Measurements from ENCODE around the gene ZNF648.

The ZNF648 gene

DNA sequence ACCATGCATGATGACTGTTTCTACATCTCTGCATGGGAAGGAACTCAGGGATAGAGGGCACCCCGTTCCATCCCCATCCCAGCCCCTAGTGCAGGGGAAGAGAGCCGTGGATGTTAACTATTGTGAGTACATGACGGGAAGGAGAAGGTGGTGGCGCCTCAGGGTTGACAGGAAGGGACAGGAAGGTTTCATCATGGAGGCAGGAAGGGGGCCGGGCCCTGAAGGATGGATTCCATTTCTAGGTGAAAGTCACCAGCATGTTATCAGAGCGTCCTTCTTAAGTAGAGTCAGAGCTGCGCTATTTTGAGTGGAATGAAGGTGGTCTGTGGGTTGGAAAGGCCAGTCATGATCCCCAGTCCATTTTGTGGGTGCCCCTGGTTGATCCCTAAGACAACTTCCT lies 25.1 kb upstream of the ZNF648 start:
- no peak overlapping the region for H3K4me3 Mint-ChIP-seq
- ATAC-seq (ENCODE audit: low read depth) (no peak), DNase-seq (ENCODE audit: low spot score in 2 of 2) (no peak)

DNA sequence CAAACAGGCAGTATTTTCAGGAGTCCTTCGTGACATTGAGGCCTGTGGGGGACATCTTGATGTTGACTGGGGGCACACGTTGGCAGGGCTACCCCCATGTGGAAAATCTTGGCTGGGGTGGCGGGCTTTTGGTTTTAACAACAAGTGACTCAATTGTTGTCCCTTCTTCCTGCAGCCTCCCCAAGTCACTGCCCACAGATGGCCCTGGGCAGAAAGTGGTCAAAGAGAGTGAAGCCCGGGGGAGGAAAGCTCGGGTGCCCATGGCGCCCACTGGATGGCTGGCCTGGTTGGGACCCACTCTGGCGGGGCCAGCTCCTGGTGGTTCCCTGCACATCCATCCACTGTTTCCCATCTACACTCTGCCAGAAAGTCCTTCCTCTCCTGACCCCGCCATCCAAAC lies 24.6 kb upstream of the ZNF648 start:
- Mint-ChIP-seq H3K36me3 (no peaks in the 10 kb centered on the region), H3K4me1 (no peaks in the 10 kb centered on the region), H3K4me3 (no peak overlapping the region), H3K27me3 (no peaks in the 10 kb centered on the region), H3K9me3 (no peaks in the 10 kb centered on the region), H3K27ac (no peak overlapping the region)
- no peak for ATAC-seq (ENCODE audit: low read depth)
- DNase-seq (ENCODE audit: low spot score in 2 of 2), result no peak

More for the DNA sequence above, 25.1 kb upstream of the ZNF648 start:
- Mint-ChIP-seq H3K4me1 (no peaks in the 10 kb centered on the region), H3K27me3 (peaks cover 2% of the 10 kb centered on the region), H3K36me3 (no peaks in the 10 kb centered on the region), H3K27ac (no peak overlapping the region), H3K9me3 (no peaks in the 10 kb centered on the region)

DNA sequence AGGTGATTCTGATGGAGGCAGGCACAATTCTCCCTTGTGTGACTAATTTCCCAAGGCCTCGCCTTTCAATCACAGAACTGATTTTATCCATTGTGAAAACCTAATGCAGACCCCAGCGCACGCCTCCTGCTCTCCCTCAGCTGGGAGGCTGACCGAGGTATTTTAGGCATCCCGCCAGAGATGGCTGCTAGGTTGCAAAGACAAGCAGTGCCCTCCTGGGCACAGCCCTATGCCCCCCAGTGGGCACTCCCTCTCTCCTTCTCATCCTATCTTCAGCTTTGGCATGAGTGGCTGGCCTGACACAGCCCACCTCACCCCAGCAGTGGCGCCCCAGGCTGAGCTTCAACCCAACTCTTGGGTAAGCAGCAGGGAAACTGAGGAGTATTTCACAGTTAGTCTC lies 24.2 kb upstream of the ZNF648 start:
- H3K4me1 Mint-ChIP-seq, result no peaks in the 10 kb centered on the region
- no peak overlapping the region for H3K27ac Mint-ChIP-seq

DNA sequence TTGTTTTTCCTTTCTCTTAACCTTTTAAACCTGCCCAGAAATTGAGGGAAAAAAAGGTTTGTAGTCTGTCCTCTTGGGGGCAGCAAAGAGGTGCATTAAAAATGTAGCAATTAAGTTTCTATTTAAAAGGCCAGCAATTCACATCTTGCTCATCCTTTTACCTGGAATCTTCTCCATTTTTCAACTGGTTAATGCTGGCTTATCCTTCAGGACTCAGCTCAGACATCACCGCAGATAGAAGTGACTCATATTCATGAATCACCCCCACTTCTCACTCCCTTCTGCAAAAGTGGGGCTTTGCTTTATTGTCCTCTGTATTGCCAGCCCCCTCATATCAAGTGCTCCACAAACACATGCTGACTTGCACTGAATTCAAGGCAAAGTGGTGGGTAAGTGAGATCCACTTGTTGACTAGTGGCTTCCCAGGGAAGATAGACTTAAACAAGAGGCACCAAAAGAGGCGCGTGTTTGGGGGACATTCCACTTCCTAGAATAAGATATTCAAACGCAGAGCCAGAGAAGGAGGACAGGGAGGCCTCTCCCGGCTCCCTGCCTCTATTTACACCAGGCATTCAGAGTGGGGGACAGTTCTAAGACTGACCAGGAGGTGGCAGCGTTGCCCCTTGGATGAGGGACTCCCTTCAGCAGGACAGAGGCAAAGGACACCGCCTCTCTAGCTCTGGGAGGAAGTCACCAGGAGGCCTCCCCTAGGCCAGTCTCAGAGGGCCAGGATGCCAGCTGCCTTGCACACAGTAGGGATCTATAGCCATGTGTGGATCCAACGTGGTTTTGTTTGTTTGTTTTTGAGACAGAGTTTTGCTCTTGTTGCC lies 23.2 kb upstream of the ZNF648 start:
- Mint-ChIP-seq H3K27ac (no peak overlapping the region), H3K27me3 (no peaks in the 10 kb centered on the region), H3K9me3 (no peaks in the 10 kb centered on the region), H3K4me3 (no peak overlapping the region), H3K4me1 (no peaks in the 10 kb centered on the region), H3K36me3 (no peaks in the 10 kb centered on the region)
- ATAC-seq (ENCODE audit: low read depth) (peak; percentile 60), DNase-seq (ENCODE audit: low spot score in 2 of 2) (peak; percentile 26 to 37)

More for the DNA sequence above, 24.2 kb upstream of the ZNF648 start:
- H3K9me3 Mint-ChIP-seq, result no peaks in the 10 kb centered on the region
- no peak overlapping the region for H3K4me3 Mint-ChIP-seq
- DNase-seq (ENCODE audit: low spot score in 2 of 2) (no peak), ATAC-seq (ENCODE audit: low read depth) (no peak)
- H3K27me3 Mint-ChIP-seq, result no peaks in the 10 kb centered on the region
- H3K36me3 Mint-ChIP-seq, result no peaks in the 10 kb centered on the region

DNA sequence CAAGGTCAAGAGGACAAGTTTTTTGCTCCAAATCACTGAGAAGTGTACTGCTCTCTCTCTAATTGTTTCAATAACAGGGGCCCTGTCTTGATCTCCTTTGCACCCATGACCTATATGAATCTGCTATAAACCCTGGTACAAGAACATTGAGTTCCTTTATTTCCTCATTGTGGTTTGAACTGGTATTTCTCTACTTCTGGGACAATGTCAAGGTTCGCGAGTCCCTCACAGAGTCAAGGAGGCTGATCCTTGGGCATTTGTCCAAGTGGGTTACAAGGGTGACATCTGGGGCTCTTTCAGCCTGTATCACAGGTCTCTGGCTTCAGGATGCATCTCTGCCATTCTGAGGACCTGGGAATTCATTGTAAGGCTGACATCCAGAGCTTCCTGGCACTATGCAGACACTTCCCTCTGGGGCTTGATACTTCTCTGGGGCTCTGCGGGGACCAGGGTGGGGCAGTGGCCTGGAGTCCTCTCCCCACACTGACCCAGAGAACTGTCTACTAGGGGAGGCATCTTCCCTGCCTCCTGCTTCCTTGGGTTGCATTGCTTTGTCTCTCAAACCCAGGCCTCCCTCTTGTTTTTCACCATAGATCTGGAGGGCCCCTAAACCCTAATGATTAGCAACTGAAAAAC lies 22.5 kb upstream of the ZNF648 start:
- Mint-ChIP-seq H3K27ac (no peak overlapping the region), H3K27me3 (no peaks in the 10 kb centered on the region), H3K9me3 (no peaks in the 10 kb centered on the region), H3K4me3 (no peak overlapping the region), H3K36me3 (no peaks in the 10 kb centered on the region), H3K4me1 (no peaks in the 10 kb centered on the region)
- DNase-seq (ENCODE audit: low spot score in 2 of 2) (no peak), ATAC-seq (ENCODE audit: low read depth) (no peak)

DNA sequence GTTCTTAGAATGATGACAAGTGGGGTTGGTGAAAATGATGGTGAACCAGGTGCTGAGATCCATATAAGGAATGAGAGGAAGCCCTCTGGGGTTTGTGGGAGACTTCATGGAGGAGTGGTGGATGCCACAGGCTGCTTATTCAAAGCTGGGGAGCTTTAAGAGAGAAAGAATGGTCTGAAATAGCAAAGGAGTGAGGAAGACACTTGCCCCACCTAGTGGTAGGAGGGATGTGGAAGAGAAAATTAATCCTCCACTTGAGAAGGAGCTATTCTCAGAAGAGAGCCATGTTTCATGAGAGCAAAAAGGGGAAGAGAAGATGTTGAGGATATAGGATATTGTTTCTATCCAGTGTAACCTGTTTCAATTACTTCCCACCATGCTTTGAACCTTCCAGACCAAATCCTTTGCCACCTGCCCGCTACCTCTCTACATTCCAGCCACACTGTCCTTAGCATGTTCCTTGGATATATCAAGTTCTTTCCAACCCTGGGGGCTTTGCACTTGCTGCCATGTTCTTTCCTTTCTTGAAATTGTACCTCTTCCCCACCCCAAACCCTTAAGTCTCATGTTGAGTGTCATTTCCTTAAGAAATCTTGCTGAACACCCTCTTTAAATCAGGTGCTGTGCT lies 19.6 kb upstream of the ZNF648 start:
- Mint-ChIP-seq H3K27ac (no peak overlapping the region), H3K4me1 (no peaks in the 10 kb centered on the region), H3K4me3 (no peak overlapping the region), H3K36me3 (no peaks in the 10 kb centered on the region), H3K27me3 (no peaks in the 10 kb centered on the region), H3K9me3 (no peaks in the 10 kb centered on the region)
- ATAC-seq (ENCODE audit: low read depth) (peak; percentile 19), DNase-seq (ENCODE audit: low spot score in 2 of 2) (no peak)

DNA sequence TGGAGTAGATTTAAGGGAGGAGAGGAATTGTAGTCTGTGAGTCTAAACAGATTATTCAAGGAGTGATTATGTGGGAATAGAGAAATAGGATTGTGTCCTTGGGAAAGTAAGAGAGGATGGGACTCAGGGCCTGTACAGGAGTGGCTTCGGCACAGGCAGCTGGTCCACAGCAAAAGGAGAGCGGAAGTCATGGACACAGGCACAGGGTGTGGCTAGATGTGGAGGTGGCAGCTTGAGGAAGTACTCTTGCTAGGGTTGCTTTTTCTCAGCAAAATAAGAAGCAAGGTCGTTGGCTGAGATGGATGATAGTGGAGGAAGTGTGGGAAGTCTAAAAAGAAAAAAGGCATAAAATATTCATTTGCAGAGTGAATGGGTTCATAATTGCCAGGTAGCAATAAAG lies 18.5 kb upstream of the ZNF648 start:
- ATAC-seq (ENCODE audit: low read depth) (no peak), DNase-seq (ENCODE audit: low spot score in 2 of 2) (no peak)
- H3K27me3 Mint-ChIP-seq, result no peaks in the 10 kb centered on the region
- H3K27ac Mint-ChIP-seq, result no peak overlapping the region
- H3K36me3 Mint-ChIP-seq, result no peaks in the 10 kb centered on the region
- H3K4me3 Mint-ChIP-seq, result no peak overlapping the region
- no peaks in the 10 kb centered on the region for H3K4me1 Mint-ChIP-seq
- no peaks in the 10 kb centered on the region for H3K9me3 Mint-ChIP-seq

DNA sequence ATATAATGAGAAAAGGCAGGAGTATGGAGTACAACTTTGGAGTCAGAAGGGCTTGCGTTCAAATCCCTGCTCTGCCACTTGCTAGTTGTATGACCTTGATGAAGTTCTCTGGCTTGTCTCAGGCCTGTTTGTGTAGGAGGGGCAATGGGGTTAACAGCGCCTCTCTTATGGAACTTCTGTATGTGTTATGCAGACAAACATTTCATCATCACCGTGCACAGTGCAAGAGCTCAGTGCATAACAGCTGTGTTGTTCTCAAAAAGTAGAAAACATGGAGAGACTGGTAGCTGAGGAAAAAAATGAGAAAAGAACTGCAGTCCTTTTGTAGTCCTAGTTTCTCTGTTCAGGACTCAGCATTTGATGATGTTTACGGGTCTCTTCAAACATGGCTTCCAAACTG lies 10.4 kb upstream of the ZNF648 start:
- no peaks in the 10 kb centered on the region for H3K36me3 Mint-ChIP-seq
- DNase-seq (ENCODE audit: low spot score in 2 of 2) (no peak), ATAC-seq (ENCODE audit: low read depth) (no peak)
- peaks cover 5% of the 10 kb centered on the region for H3K27me3 Mint-ChIP-seq
- no peak overlapping the region for H3K27ac Mint-ChIP-seq
- no peaks in the 10 kb centered on the region for H3K9me3 Mint-ChIP-seq
- peaks cover 2% of the 10 kb centered on the region for H3K4me1 Mint-ChIP-seq
- no peak overlapping the region for H3K4me3 Mint-ChIP-seq

DNA sequence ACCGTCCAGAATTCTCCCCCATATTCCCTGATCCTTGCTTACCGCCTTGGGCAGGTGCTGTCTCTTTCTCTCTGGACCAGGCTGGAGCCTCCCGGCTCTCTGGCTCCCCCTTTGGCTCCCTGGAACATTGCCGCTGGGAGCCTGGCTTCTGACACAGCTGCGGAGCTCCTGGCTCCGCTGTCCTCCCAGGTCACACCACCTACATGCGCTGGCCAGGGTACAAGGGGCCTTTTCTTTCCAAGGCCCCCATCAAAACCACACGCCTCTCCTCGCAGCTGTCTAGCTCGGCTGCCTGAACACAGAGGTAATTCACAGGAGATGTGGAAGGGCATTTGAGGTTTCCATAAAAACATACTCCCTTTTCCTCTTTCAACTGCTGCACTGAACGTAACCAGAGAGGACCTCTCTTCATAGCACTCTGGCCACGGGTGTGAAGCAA lies 7.5 kb upstream of the ZNF648 start:
- H3K4me3 Mint-ChIP-seq, result no peak overlapping the region
- peaks cover 15% of the 10 kb centered on the region for H3K27me3 Mint-ChIP-seq
- H3K4me1 Mint-ChIP-seq, result peaks cover 2% of the 10 kb centered on the region
- DNase-seq (ENCODE audit: low spot score in 2 of 2) (no peak), ATAC-seq (ENCODE audit: low read depth) (no peak)
- no peaks in the 10 kb centered on the region for H3K9me3 Mint-ChIP-seq
- H3K36me3 Mint-ChIP-seq, result no peaks in the 10 kb centered on the region
- H3K27ac Mint-ChIP-seq, result no peak overlapping the region

DNA sequence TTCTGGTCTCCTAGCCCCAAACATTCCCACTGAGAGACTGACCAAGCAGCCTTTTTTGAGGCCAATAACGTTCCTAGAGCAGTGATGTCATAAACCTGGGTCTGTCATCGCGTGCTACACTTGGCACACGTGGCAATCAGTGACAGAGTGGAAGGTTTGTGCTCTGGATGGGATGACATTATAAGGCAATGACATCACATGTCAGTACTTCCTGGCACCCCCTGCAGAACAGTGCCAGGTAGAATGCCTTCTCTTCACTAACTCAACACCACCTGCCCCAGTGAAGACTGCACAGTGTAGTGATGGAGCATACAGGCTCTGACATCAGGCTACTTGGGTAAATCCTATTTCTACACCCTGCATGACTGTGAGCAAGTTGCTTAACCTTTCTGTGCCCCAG lies 5.4 kb upstream of the ZNF648 start:
- Mint-ChIP-seq H3K27me3 (peaks cover 18% of the 10 kb centered on the region), H3K9me3 (peaks cover 1% of the 10 kb centered on the region), H3K4me3 (no peak overlapping the region), H3K4me1 (peaks cover 2% of the 10 kb centered on the region), H3K27ac (no peak overlapping the region), H3K36me3 (no peaks in the 10 kb centered on the region)
- no peak for ATAC-seq (ENCODE audit: low read depth)
- DNase-seq (ENCODE audit: low spot score in 2 of 2), result no peak

DNA sequence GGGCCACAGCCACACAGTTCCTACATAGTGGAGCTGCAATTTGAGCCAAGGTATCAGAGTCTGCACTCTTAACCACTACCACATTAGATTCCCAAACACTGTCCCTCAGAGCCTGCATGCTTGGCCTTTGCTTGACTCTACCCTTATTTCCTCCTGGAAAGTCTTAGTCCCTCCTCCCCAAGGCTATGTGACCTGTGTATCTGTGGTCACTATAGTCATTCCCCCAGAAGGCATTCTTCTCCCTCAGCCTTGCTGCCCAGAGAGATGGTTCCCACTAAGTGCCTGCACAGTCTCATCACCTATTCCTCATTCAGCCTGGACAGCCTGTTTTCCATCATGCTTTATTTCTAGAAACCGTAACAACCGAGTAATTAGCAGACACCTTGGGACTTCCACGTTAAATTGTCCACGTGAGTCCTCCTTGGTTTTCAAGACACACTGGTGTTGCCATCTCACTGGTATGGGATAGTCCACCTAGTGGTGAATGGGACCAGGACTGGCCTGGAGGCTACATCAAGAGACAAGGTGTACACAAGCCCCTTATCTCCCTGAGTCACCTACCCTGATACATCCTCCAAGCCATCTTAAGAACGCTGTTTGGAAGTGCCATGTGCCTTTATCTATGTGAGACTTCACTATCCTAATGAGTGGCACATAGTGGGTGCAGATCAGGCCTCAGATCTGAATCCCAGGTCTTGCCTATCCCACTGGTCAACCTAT lies 3.8 kb upstream of the ZNF648 start:
- H3K9me3 Mint-ChIP-seq, result peaks cover 1% of the 10 kb centered on the region
- peaks cover 25% of the 10 kb centered on the region for H3K27me3 Mint-ChIP-seq
- H3K27ac Mint-ChIP-seq, result no peak overlapping the region
- H3K36me3 Mint-ChIP-seq, result no peaks in the 10 kb centered on the region
- no peak overlapping the region for H3K4me3 Mint-ChIP-seq
- no peak for DNase-seq (ENCODE audit: low spot score in 2 of 2)
- no peak for ATAC-seq (ENCODE audit: low read depth)
- peaks cover 2% of the 10 kb centered on the region for H3K4me1 Mint-ChIP-seq

DNA sequence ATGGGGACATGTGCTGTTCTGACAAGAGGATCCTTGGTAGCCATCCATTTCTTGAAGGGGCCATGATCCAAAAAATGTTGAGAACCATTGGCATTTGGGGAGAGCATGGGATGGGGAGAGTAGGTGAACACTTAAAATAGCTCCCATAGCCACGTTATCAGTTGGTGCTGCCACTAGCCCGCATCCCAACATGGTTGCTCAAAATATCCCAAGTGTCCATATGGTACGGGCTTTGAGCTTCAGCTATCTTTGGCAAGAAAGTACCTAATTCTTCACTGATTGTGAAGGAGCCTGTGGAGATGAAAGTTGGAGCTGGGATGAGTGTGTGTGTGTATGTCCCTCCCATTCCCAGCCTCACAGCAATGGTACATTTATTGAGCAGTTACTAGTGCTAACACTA lies 3.1 kb upstream of the ZNF648 start:
- ATAC-seq (ENCODE audit: low read depth) (no peak), DNase-seq (ENCODE audit: low spot score in 2 of 2) (no peak)
- peaks cover 2% of the 10 kb centered on the region for H3K4me1 Mint-ChIP-seq
- H3K27me3 Mint-ChIP-seq, result peaks cover 28% of the 10 kb centered on the region
- no peak overlapping the region for H3K27ac Mint-ChIP-seq
- no peak overlapping the region for H3K4me3 Mint-ChIP-seq
- H3K36me3 Mint-ChIP-seq, result no peaks in the 10 kb centered on the region
- peaks cover 1% of the 10 kb centered on the region for H3K9me3 Mint-ChIP-seq

DNA sequence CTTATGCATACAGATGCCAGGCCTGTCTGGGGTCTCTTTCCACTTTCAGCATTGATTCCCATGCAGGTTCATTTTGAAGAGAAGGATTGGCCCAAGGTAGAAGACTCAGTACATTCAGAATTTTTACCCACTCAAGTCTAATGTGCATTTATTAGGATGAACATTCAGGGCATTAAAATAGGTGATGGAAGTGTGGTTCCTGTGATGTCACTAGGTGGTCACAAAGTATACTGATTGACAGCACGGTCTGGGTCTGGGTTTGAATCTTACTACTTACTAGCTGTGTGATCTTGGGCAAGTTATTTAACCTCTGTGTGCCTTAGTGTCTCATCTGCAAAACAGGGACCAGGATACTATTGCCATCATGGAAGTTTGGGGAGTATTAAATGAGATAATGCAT lies 711 bp upstream of the ZNF648 start:
- H3K9me3 Mint-ChIP-seq, result peaks cover 1% of the 10 kb centered on the region
- ATAC-seq (ENCODE audit: low read depth) (no peak), DNase-seq (ENCODE audit: low spot score in 2 of 2) (no peak)
- H3K4me1 Mint-ChIP-seq, result no peaks in the 10 kb centered on the region
- H3K4me3 Mint-ChIP-seq, result no peak overlapping the region
- no peak overlapping the region for H3K27ac Mint-ChIP-seq
- peaks cover 27% of the 10 kb centered on the region for H3K27me3 Mint-ChIP-seq
- H3K36me3 Mint-ChIP-seq, result no peaks in the 10 kb centered on the region

DNA sequence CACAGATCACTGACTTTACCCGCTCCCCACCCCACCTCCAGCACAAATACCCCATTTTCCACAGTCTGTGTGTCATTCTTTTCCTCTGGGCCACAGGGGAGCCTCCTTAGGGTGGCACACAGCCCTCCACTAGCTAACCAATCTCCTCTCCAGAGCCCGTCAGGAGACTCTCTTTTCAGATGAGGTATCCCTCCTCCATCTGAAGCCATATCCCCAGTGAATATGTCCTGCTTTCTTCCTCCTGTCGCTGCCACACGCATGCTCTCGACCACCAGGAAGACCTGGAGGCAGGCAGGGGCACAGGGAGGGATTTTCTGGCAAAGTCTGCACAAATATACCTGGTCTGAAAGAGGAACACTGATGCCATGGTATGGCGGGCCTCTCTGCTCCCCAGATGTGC lies 635 bp downstream of the ZNF648 start:
- H3K4me1 Mint-ChIP-seq, result peaks cover 3% of the 10 kb centered on the region
- H3K36me3 Mint-ChIP-seq, result no peaks in the 10 kb centered on the region
- no peak overlapping the region for H3K4me3 Mint-ChIP-seq

More for the DNA sequence above, 635 bp downstream of the ZNF648 start:
- H3K27me3 Mint-ChIP-seq, result peaks cover 31% of the 10 kb centered on the region
- ATAC-seq (ENCODE audit: low read depth), result no peak
- peaks cover 1% of the 10 kb centered on the region for H3K9me3 Mint-ChIP-seq
- no peak overlapping the region for H3K27ac Mint-ChIP-seq
- no peak for DNase-seq (ENCODE audit: low spot score in 2 of 2)
